Globus pallidus (tissue), 1 donor: ENCODE measurements around the gene AUTS2.
A peak's percentile ranks its signal among the peaks of the same experiment; 100 is the strongest.
"Not testable (repeated sequence)": the region's sequence is repeated elsewhere in the genome, so short reads cannot be mapped to it uniquely, and the experiment has no call there.

Experiments
- DNase-seq: peaks from one replicate; pipeline ENCODE4 v3.0.0-alpha.2; 2015; ENCODE audit warnings: low spot score

AUTS2 gene

GRCh38 chr7:70349819-70350218 lies 751.5 kb downstream of the AUTS2 start:
- no peak for DNase-seq

GRCh38 chr7:70352088-70352487 lies 753.8 kb downstream of the AUTS2 start:
- DNase-seq = no peak

- DNase-seq = no peak
Observed at GRCh38 chr7:70352906-70353305, 754.6 kb downstream of the AUTS2 start.

GRCh38 chr7:70353330-70353945 lies 755.2 kb downstream of the AUTS2 start:
- DNase-seq = no peak

- DNase-seq = no peak
Observed at GRCh38 chr7:70353946-70354335, 755.7 kb downstream of the AUTS2 start.

- DNase-seq = no peak
Observed at GRCh38 chr7:70354409-70355169, 756.3 kb downstream of the AUTS2 start.

- DNase-seq = no peak
Observed at GRCh38 chr7:70355198-70356020, 757.1 kb downstream of the AUTS2 start.

- no peak for DNase-seq
Observed at GRCh38 chr7:70356085-70356786, 758.0 kb downstream of the AUTS2 start.

- DNase-seq = no peak
Observed at GRCh38 chr7:70356787-70357328, 758.6 kb downstream of the AUTS2 start.

GRCh38 chr7:70360557-70360956 lies 762.3 kb downstream of the AUTS2 start:
- DNase-seq = peak; percentile 27

GRCh38 chr7:70361821-70362220 lies 763.5 kb downstream of the AUTS2 start:
- DNase-seq = no peak

- DNase-seq = not testable (repeated sequence)
Observed at GRCh38 chr7:70364393-70364792, 766.1 kb downstream of the AUTS2 start.

- DNase-seq = no peak
Observed at GRCh38 chr7:70371652-70372051, 773.4 kb downstream of the AUTS2 start.

GRCh38 chr7:70372768-70373515 lies 774.7 kb downstream of the AUTS2 start:
- DNase-seq = no peak

GRCh38 chr7:70374772-70375533 lies 776.7 kb downstream of the AUTS2 start:
- DNase-seq = no peak

- DNase-seq = no peak
Observed at GRCh38 chr7:70376561-70377031, 778.3 kb downstream of the AUTS2 start.

- no peak for DNase-seq
Observed at GRCh38 chr7:70377957-70378356, 779.7 kb downstream of the AUTS2 start.

- no peak for DNase-seq
Observed at GRCh38 chr7:70379210-70379609, 780.9 kb downstream of the AUTS2 start.

GRCh38 chr7:70380421-70381015 lies 782.2 kb downstream of the AUTS2 start:
- DNase-seq = no peak
